WTC11 (cell line): ENCODE measurements around the gene ZCCHC2. TPM values are rescaled to one million over a fixed set of nuclear protein-coding genes. Genes with fewer than 3 reads are reported as not detected.

Experiments
- ATAC-seq: fragments of 200-7000 bp; cut with Tn5 transposase; 2 replicates; pipeline ENCODE4 v1.10.0; 2021; ENCODE audit warnings: mild to moderate bottlenecking, moderate library complexity
- CTCF ChIA-PET: fragments of 300-600 bp; sonication (Branson Sonifier 250); formaldehyde crosslinking; loops from one replicate; lab custom pipeline; 2021; ENCODE audit warnings: antibody characterized with exemption; lab: Charles Lee
- POLR2A ChIA-PET: fragments of 350-600 bp; sonication (Branson Sonifier 250); formaldehyde crosslinking; loops from one replicate; lab custom pipeline; 2021; ENCODE audit warnings: antibody characterized with exemption; lab: Charles Lee
- DNase-seq: peaks from one replicate; pipeline ENCODE4 v3.0.0; 2021; ENCODE audit warnings: low spot score
- H3K27ac Mint-ChIP-seq: 2 replicates; pipeline ENCODE4 v1.8.0; 2021; ENCODE audit warnings: mixed read lengths
- H3K27me3 Mint-ChIP-seq: 2 replicates; pipeline ENCODE4 v1.8.0; 2021; ENCODE audit warnings: low read depth, mild to moderate bottlenecking, moderate library complexity, mixed read lengths
- H3K36me3 Mint-ChIP-seq: 2 replicates; pipeline ENCODE4 v1.8.0; 2021; ENCODE audit warnings: mixed read lengths
- H3K4me1 Mint-ChIP-seq: 2 replicates; pipeline ENCODE4 v1.8.0; 2022; ENCODE audit warnings: mixed read lengths
- H3K4me3 Mint-ChIP-seq: 2 replicates; pipeline ENCODE4 v1.8.0; 2021; ENCODE audit warnings: mild to moderate bottlenecking, moderate library complexity, mixed read lengths
- H3K9me3 Mint-ChIP-seq: 2 replicates; pipeline ENCODE4 v1.8.0; 2021; ENCODE audit warnings: mixed read lengths
- ARID4B ChIP-seq: sonication (generic); formaldehyde crosslinking; IDR thresholded peaks from 2 replicates; pipeline ENCODE4 v1.8.0; 2023; ENCODE audit warnings: missing genetic modification reagents, mild to moderate bottlenecking, borderline replicate concordance
- ATF3 ChIP-seq: sonication (generic); formaldehyde crosslinking; conservative IDR thresholded peaks from 2 replicates; pipeline ENCODE4 v1.8.1; 2022; ENCODE audit warnings: mild to moderate bottlenecking, missing genetic modification reagents
- E2F4 ChIP-seq: sonication (generic); formaldehyde crosslinking; IDR thresholded peaks from 2 replicates; pipeline ENCODE4 v1.8.1; 2022; ENCODE audit warnings: low read depth, mild to moderate bottlenecking, moderate library complexity, missing genetic modification reagents, borderline replicate concordance
- E2F5 ChIP-seq: sonication (generic); formaldehyde crosslinking; IDR thresholded peaks from 2 replicates; pipeline ENCODE4 v1.8.1; 2022; ENCODE audit warnings: mild to moderate bottlenecking, moderate library complexity, missing genetic modification reagents
- IRF1 ChIP-seq: sonication (generic); formaldehyde crosslinking; IDR thresholded peaks from 2 replicates; pipeline ENCODE4 v1.8.0; 2023; ENCODE audit warnings: missing genetic modification reagents
- IRF2 ChIP-seq: sonication (generic); formaldehyde crosslinking; IDR thresholded peaks from 2 replicates; pipeline ENCODE4 v1.8.0; 2022; ENCODE audit warnings: low read depth, missing genetic modification reagents, borderline replicate concordance
- KAT7 ChIP-seq: sonication (generic); formaldehyde crosslinking; IDR thresholded peaks from 2 replicates; pipeline ENCODE4 v1.8.1; 2023; ENCODE audit warnings: missing genetic modification reagents, mild to moderate bottlenecking, borderline replicate concordance
- MAX ChIP-seq: sonication (generic); formaldehyde crosslinking; IDR thresholded peaks from 2 replicates; pipeline ENCODE4 v1.8.0; 2022; ENCODE audit warnings: mild to moderate bottlenecking, missing genetic modification reagents
- MXD4 ChIP-seq: fragments of 250-450 bp; sonication (Bioruptor Pico); IDR thresholded peaks from 2 replicates; pipeline ENCODE4 v1.8.0; 2021; ENCODE audit warnings: mild to moderate bottlenecking, moderate library complexity, borderline replicate concordance
- NFE2L1 ChIP-seq: sonication (generic); formaldehyde crosslinking; IDR thresholded peaks from 2 replicates; pipeline ENCODE4 v1.8.1; 2023; ENCODE audit warnings: missing genetic modification reagents
- NR2C2 ChIP-seq: sonication (generic); formaldehyde crosslinking; IDR thresholded peaks from 2 replicates; pipeline ENCODE4 v1.8.0; 2022; ENCODE audit warnings: mild to moderate bottlenecking, missing genetic modification reagents
- OVOL2 ChIP-seq: fragments of 250-450 bp; sonication (Bioruptor Pico); IDR thresholded peaks from 2 replicates; pipeline ENCODE4 v1.9.0; 2021; ENCODE audit warnings: mild to moderate bottlenecking, borderline replicate concordance
- TCF7 ChIP-seq: sonication (generic); formaldehyde crosslinking; IDR thresholded peaks from 2 replicates; pipeline ENCODE4 v1.8.0; 2022; ENCODE audit warnings: mild to moderate bottlenecking, low read depth, missing genetic modification reagents, moderate library complexity
- TEAD1 ChIP-seq: sonication (generic); formaldehyde crosslinking; IDR thresholded peaks from 2 replicates; pipeline ENCODE4 v1.8.0; 2022; ENCODE audit warnings: mild to moderate bottlenecking, missing genetic modification reagents
- TP53 ChIP-seq: sonication (generic); formaldehyde crosslinking; IDR thresholded peaks from 2 replicates; pipeline ENCODE4 v1.8.1; 2023; ENCODE audit warnings: mild to moderate bottlenecking, missing genetic modification reagents
- ZBTB43 ChIP-seq: sonication (generic); formaldehyde crosslinking; IDR thresholded peaks from 2 replicates; pipeline ENCODE4 v1.8.1; 2023; ENCODE audit warnings: mild to moderate bottlenecking, missing genetic modification reagents
- ZMAT4 ChIP-seq: fragments of 250-450 bp; sonication (Bioruptor Pico); IDR thresholded peaks from 2 replicates; pipeline ENCODE4 v1.9.0; 2021; ENCODE audit warnings: mild to moderate bottlenecking
- ZNF219 ChIP-seq: sonication (generic); formaldehyde crosslinking; IDR thresholded peaks from 2 replicates; pipeline ENCODE4 v1.8.0; 2023; ENCODE audit warnings: missing genetic modification reagents, mild to moderate bottlenecking, borderline replicate concordance
- total RNA-seq: library from RNA; stranded (reverse); gene quantifications from 3 replicates; pipeline ENCODE4 v1.2.3, GENCODE V29; 2021

ZCCHC2 gene
- total RNA-seq, 1 experiment from 2014 or later: 18.8 TPM

- ChIA-PET POLR2A (interaction anchor here (0.6 kb wide), 1 partner anchor 110 kb away, joined by 7 read pairs; no protein-coding TSS in a partner anchor), CTCF (interaction anchor here (0.6 kb wide), 1 partner anchor 129 kb away, joined by 3 read pairs; no protein-coding TSS in a partner anchor)
- H3K27me3 Mint-ChIP-seq: peaks cover 2% of the 10 kb centered on the region; the same call in 1 of the 2 replicates
- no peak overlapping the region for H3K27ac Mint-ChIP-seq
- H3K4me3 Mint-ChIP-seq: no peak overlapping the region
- H3K36me3 Mint-ChIP-seq: peaks cover 3% of the 10 kb centered on the region; the same call in 1 of the 2 replicates
- peaks cover 12% of the 10 kb centered on the region for H3K9me3 Mint-ChIP-seq
- H3K4me1 Mint-ChIP-seq: peaks cover 9% of the 10 kb centered on the region
- ATAC-seq (no peak), DNase-seq (no peak)
- no peak for TF ChIP-seq E2F5 (CRISPR knock-in tag)
- TF ChIP-seq IRF2 (CRISPR knock-in tag): no peak
- no peak for TF ChIP-seq ZBTB43 (CRISPR knock-in tag)
- no peak for TF ChIP-seq ZMAT4
- TF ChIP-seq ATF3: no peak
- TF ChIP-seq KAT7: no peak
- TF ChIP-seq ARID4B (CRISPR knock-in tag): no peak
- no peak for TF ChIP-seq MAX (CRISPR knock-in tag)
- TF ChIP-seq OVOL2 (CRISPR knock-in tag): no peak
- TF ChIP-seq NFE2L1 (CRISPR knock-in tag): no peak
- no peak for TF ChIP-seq NR2C2
- TF ChIP-seq ZNF219: no peak
- no peak for TF ChIP-seq E2F4
- no peak for TF ChIP-seq MXD4
- TF ChIP-seq TEAD1 (CRISPR knock-in tag): no peak
- TF ChIP-seq IRF1 (CRISPR knock-in tag): no peak
- TF ChIP-seq TCF7: no peak
- no peak for TF ChIP-seq TP53 (CRISPR knock-in tag)
Measured at GRCh38 chr18:62486290-62486964, 36.4 kb upstream of the ZCCHC2 start.
